ENCODE results near the gene RAB27B.

RAB27B gene

DNA sequence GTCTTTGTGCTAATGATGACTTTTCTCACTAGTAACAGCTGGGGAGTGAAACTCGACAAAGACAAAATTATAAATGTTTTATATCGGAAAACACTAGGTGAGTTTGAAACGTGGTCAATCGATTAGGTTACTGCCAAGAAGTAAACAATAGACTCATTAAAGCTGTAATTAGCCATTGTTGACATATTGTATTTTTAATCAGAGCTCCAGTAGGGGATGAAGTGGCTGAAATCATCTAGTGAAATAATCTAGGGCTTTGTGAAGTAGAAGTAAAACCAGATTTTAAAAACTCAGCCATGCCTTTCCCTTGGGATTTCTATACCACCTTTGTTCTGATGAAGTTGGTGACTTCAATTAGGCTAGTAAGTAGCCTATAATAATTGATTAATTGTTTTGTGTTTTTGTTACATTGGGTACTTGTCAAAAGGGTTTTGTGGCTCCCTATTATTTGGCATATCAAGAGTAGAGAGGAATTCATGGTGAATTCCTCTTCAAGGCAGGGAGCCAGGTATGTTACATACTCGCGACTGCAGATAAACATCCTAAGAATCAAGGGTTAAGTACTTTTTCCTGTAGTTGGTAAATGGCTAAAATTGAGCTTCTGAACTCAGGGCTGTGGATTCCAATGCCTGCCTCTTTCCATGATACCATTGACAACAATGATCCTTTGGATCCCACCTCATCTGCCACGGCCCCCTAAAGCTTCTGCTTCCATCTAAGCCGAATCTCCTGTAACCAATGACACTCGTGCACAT, 31.6 kb downstream of the RAB27B start:
- DNase-seq (ENCODE audit: low read depth in 1 of 2, low spot score in 1 of 2) = no peak

DNA sequence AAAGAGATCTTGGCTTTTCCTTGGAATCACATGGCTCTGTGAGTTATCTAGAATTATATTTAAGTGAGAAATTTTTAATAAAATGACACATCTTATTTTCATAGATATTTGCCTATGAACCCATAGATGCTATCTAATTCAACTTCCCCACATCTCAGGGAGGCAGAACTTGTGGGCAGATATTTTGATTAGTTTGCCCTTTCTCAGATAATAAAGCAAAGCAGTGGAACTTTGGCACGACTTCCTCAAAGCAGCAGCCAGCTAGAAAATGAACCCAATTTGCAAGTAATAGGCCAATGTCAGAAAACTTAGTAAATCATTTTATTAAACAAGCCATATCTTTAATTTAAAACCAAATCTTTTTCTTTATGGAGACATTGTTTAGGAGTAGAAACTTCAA, 32.7 kb downstream of the RAB27B start:
- DNase-seq (ENCODE audit: low read depth in 1 of 2, low spot score in 1 of 2) = no peak

DNA sequence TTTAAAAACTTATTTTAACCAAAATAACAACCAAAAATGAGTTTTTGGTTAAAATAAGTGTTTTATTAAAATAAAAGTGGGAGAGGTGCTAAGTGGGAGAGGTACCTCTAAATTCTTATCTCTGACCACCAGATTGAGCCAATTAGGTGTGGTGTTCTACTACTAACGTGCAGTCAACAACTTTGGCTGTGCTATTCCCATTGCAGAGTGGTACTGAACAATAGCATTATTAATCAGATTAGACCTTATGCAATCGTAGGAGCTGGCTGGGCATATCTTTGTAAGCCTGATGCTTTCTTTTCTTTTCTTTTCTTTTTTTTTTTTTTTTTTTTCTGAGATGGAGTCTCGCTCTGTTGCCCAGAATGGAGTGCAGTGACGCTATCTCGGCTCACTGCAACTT, 38.9 kb downstream of the RAB27B start:
- DNase-seq (ENCODE audit: low read depth in 1 of 2, low spot score in 1 of 2) = no peak

DNA sequence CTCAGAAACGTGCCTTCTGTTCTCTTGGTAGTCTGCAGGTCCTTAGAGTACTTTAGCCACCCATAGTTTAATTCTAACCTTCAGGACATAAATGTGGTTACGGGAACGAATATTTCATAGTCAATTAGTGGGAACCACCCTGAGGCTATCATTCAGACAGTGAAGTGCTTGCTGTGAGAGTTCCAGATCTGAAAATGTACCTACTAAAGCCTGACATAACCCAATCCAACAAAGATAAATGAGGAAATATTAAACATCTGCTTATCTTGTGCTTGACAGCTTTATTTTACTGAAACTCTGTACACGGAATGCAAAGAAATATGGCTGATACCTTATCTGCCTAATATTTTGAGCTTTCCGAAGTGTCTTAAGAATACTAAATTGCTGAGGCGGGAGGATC, 43.0 kb downstream of the RAB27B start:
- no peak for DNase-seq (ENCODE audit: low read depth in 1 of 2, low spot score in 1 of 2)

DNA sequence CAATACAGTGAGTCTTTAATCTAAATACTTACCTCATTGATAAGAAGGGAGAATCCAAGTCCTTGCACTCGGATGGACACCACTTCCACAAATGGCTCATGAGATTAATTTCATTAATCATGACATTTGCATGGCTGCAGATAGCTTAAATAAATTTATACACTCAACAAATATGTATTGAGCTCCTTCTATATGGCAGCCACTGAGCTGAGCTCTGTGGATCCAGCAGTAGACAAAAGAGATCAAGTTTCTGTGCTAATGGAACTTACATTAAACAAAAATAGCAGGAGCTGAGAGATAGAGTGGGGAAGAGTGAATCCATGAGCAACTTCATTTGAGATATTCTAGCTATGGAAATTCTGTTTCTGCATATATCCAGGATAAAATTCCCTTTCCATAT, 44.4 kb downstream of the RAB27B start:
- no peak for DNase-seq (ENCODE audit: low read depth in 1 of 2, low spot score in 1 of 2)

DNA sequence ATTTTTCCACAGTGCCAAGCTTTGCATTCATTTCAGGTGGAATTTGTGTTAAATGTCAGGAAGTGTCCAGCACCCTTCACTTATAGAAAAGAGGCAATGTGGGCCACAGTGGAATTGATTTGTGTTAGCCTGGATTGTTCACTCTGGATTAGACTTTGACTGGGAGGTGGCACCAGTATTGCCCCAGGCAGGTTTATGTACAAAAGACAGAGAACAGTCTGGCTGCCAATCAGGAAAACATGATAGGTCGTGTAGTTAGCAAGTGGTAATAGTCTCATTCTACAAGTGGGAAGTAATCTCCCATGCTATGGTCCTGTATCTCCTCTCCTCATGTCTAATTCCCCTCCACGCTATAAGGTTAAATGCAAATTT, 45.6 kb downstream of the RAB27B start:
- DNase-seq (ENCODE audit: low read depth in 1 of 2, low spot score in 1 of 2) = no peak

DNA sequence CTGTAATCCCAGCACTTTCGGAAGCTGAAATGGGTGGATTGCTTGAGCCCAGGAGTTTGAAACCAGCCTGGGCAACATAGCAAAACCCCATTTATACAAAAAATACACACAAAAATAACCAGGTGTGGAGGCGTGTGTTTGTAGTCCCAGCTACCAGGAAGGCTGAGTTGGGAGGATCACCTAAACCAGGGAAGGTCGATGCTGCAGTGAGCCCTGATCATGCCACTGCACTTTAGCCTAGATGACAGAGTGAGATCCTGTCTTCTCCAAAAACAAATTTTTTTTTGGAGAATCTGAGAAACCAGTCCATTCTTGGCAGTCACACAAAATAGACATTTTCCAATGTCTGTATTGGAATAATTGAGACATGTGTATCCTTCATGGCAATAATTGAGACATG, 46.8 kb downstream of the RAB27B start:
- no peak for DNase-seq (ENCODE audit: low read depth in 1 of 2, low spot score in 1 of 2)

DNA sequence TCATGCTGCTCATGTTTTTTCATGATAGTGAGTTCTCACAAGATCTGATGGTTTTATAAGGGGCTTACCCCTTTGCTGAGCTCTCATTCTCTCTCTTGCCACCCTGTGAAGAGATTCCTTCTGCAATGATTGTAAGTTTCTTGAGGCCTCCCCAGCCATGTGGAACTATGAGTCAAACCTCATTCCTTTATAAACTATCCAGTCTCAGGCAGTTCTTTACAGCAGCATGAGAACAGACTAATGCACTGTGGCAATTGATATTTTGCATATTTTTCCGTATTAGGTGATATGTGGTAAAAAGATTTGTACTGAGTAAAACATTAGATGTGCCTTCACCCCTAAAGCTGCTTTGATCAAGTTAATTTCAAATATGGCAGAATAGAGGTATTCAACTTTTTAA, 48.8 kb downstream of the RAB27B start:
- no peak for DNase-seq (ENCODE audit: low read depth in 1 of 2, low spot score in 1 of 2)

DNA sequence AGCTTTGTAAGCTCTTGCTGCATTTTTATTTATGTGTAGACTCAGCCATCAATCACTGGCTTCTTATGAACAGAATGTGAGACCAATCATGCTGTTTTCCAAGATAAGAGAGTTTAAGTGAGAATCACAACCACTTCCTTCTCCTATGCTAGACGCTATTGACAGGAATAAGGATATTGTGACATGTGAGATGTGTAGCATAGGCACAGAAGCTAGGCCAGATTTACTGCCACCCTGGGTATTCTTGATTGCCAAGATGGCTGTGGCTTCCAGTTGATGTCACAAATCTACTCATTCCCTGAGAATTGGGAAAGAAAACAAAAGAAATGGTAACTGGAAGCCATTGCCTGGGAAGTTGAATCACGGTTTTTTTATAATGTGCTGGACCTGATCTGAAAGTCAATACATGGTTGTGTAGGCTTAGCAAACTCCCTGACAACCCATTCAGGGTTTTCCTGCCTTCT, 49.9 kb downstream of the RAB27B start:
- no peak for DNase-seq (ENCODE audit: low read depth in 1 of 2, low spot score in 1 of 2)

DNA sequence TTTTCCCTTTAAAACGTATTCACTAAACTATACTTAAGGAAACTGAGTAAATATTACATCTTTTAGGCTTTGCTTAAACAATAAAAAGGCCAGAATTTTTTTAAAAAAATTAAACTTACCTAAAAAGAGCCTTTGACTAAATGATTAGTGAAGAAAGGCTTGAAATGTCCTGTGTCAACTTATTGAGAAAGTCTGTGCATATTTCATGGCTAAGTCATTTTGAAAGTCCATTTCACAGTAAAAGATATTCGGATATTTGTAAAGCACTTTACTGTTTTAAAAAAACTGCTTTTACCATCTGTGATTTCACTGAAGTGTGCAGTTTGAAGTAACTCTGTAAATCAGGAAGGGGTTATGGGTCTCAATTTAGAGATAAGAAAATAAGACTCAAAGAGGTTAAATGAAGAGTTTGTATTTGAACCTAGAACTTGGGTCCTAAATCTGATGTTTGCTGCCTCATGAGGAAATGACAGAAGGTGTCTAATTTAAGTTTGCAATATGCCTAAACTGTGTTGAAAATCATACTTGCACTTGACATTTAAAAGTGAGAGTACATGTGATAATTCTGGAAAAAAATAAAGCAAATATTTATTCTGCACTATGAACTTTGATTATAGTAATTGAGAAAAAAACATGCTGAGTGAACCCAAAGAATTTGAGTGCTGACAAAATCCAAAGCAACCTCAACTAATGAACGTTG, 50.5 kb downstream of the RAB27B start:
- no peak for DNase-seq (ENCODE audit: low read depth in 1 of 2, low spot score in 1 of 2)

DNA sequence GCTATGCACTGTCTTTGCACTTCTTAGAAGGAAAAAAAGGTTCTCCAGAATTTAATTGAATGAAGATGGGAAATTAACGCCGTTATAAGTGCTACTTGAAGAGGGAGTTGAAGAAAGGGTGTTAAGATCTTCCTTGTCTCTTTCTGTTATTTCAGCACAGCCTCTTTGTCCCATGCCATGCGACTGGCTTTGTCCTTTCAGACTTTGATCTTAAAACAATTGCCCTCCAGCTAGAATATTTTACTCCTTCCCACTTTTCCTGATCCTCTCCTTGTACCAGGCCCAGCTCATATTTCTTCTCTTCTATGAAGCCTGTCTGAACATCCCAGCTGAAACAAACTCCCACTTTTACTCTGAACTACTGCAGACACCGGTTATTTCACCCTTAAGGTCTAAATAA, 51.4 kb downstream of the RAB27B start:
- DNase-seq (ENCODE audit: low read depth in 1 of 2, low spot score in 1 of 2) = no peak

DNA sequence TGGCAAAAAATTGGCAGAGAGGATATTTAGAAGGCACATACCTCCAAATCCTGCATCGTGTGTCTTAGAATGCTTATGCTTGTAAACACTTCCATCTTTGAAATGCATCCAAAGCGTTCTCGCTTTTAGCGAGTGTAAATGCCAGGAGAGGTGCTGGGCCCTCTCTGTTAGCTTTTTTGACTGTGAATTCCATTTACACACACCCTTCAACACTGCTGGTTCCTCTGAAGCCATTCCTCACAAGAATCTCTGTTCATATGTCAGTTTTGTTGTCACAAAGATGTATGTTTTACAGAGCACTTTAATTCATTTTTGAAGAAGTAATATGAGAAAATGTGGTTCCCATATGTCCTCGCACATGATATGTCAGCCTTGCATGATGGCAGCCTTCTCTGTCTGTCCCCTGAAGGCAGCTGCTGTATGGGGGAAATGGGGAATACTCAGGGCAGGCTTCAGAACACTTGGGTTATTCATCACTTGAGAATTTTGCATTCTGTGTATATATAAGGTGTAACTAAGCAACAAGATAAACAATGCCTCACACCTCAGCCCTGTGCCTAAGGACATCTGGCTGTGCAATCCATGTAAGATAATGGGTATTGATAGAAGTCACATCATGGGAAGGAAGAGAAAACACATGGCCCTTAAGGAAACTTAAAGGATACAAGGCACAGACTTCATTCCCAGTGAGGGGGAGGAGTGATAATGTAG, 52.3 kb downstream of the RAB27B start:
- DNase-seq (ENCODE audit: low read depth in 1 of 2, low spot score in 1 of 2) = no peak

DNA sequence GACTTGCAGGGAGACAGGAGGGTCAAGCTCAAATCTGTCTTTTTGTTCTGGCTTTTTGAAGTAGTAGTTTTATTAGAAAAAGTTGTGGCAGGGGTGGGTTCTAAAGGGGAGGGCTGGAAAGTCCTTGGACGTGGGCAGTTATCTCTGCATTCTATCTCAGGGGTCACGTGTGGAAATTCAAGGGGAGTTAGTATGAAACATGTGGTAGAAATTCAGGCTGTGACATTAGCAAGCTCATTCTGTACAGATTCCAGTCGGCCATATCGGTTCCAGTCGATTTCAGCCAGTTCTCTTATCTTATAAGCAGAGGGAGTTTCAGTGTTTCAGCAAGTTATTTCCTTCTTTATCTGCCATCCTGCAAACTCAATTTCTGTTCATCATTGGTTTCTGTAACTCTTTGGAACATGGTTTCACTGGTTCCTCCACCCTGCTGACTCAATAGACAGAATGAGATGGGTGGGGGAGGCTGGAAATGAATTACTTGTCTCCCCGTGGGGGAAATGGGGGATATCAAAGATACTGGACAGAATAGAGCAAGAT, 53.0 kb downstream of the RAB27B start:
- no peak for DNase-seq (ENCODE audit: low read depth in 1 of 2, low spot score in 1 of 2)

DNA sequence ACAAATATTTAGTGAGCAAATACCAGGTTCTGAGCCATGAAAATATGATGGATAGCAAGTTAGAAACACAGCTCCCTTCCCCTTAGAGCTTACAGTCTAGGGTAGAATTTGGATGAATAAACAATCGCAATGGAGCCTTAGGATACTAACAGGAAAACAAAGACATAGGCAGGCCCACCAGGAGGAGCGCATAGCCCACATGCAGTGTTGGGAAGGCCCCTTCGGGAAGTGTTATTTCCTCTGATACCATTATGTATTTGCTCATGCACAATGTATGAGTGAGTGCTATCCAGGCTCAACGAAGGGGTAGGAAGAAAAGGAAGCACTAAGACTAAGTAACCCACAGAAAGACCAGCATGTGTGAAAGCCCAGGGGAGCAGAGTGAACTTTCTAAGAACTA, 54.0 kb downstream of the RAB27B start:
- no peak for DNase-seq (ENCODE audit: low read depth in 1 of 2, low spot score in 1 of 2)

DNA sequence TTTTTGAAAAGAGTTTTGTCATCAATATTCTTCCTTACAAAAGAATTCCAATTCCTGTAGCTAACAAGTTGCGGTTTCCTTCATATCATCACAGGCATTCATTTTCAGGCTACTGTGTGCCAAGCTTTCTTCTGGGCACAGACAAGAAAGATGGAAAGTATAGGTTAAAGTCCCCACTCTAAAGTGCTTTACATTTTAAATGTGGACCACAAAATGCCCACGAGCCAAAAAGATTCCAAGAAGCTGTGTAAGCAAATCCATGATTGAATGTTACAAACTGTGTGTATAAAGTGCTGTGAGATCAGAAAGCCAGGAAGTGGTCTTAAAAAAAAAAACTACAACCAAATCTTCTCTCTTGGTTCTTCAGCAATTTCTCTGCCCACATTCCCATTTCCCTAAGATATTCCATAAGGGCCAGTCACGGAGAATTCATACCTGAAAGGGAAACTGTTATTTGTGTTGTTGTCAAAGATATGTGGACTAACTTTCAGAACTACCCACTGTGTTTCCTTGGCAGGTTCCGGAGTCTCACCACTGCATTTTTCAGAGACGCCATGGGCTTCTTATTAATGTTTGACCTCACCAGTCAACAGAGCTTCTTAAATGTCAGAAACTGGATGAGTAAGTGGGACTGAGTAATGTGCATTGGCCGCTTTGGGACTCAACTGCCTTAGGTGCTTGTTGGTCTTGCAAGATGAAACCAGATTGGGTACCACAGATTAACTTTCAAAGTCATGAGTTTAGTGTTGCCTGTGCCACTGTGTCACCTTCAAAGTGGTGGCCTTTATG, 55.7 kb downstream of the RAB27B start:
- DNase-seq (ENCODE audit: low read depth in 1 of 2, low spot score in 1 of 2) = no peak

DNA sequence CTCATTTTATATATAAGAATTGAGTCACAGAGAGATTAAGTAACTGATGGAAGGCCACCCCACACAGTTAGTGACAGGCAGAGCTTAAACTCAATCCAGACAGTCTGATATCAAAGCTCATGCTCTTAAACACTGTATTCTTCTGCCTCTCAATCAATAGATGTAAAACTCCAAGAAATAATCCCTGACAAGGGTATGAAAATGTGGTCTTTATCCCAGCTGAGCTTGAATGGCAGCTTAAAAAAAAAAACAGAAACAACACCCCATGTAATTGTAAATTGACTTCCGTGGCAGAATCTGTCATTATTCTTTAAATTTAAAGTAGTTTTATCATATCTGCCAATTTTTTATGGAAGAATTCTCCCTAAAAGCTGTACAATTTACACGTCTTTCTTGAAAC, 60.1 kb downstream of the RAB27B start:
- DNase-seq (ENCODE audit: low read depth in 1 of 2, low spot score in 1 of 2) = no peak

DNA sequence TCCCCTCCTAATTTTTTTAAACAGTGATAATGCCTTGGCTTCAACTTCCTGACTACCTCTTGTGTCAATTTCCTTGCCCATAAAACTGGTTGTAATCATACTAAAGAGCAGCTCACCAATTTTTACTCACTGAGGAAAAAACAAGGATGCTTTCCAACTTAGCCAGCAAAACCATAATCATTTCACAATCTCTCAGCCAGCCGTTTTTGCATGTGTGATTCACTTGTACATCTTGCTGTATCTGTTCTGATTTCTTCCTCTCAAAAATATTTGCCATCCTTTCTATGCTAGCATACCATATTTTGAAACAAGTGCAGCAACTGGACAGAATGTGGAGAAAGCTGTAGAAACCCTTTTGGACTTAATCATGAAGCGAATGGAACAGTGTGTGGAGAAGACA, 60.7 kb downstream of the RAB27B start:
- DNase-seq (ENCODE audit: low read depth in 1 of 2, low spot score in 1 of 2) = no peak

DNA sequence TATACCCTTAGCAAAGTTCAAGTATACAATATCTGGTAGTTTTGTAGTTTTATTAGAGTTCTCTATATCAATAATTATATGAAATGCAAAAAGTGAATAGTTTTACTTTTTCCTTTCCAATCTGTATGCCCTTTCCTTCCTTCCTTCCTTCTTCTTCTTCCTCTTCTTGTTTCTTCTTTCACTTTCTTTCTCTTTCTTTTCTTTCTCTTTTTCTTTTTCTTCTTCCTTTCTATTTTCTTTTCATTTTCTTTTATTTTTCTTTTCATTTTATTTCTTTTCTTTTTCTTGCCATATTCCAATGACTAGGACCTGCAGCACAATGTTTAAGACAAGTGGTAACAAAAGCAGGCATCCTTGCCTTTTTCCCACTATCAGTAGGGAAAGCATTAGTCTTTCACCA, 71.2 kb downstream of the RAB27B start:
- DNase-seq (ENCODE audit: low read depth in 1 of 2, low spot score in 1 of 2) = no peak

DNA sequence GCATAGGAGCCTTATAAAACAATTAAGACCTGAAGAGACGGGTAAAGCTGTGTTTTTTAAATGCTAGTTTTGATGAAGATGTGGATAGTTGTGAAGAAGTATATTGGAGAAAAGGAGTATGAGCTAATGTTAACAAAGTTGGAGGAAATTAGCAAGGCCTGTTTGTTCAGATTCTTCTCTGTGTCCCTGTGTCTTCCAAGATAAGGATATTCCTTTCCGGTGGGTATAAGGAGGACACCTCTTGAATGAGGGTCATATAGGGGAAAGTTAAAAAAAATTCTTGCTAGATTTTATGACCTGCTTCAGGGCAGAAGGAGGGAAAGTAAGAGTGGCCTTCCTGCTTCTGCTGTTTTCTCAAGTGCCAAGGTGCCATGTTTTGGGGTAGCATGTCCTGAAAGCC, 72.0 kb downstream of the RAB27B start:
- DNase-seq (ENCODE audit: low read depth in 1 of 2, low spot score in 1 of 2) = no peak

DNA sequence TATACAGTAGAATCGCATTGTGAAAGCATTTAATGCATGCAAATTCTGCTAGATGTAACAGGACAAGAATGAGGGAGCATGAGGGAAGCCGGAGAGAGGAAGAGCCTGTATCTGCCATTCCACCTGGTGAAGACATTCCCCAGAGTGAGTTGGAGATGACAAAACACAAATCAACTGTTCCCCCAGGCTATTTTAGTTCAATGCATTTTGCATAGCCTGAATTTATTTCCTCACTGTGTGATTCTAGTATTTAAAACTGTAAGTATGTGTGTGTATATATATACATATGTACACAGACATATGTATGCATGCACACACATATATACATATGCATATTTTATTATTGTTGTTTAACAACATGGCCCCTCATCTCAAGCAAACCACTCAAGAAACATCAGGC, 76.3 kb downstream of the RAB27B start:
- no peak for DNase-seq (ENCODE audit: low read depth in 1 of 2, low spot score in 1 of 2)

DNA sequence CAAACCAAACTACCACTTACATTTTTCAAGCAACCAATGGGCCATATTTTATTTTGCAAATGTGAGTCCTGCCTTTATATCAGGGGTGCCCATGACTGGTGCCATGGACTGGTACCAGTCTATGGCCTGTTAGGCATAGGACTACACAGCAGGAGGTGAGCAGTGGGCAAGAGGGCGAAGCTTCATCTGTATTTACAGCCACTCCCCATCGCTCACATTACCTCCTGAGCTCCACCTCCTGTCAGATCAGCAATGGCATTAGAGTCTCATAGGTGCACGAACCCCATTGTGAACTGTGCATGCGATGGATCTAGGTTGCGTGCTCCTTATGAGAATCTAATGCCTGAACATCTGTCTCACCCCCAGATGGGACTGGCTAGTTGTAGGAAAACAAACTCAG, 77.4 kb downstream of the RAB27B start:
- no peak for DNase-seq (ENCODE audit: low read depth in 1 of 2, low spot score in 1 of 2)
